Upper lobe of right lung (tissue), 1 donor: Measurements from ENCODE around the gene BRI3BP. TPM values are rescaled to one million over a fixed set of nuclear protein-coding genes. Genes with fewer than 3 reads are reported as not detected.

Source experiments
- ATAC-seq: fragments of 200-7000 bp; cut with Tn5 transposase; one replicate; pipeline ENCODE4 v1.9.1; 2020; ENCODE audit warnings: mild to moderate bottlenecking, moderate library complexity
- DNase-seq: peaks from one replicate; pipeline ENCODE4 v3.0.0-alpha.2; 2020
- H3K27ac ChIP-seq: fragments of 200-600 bp; one replicate; pipeline ENCODE4 v1.8.0; 2022
- H3K27me3 ChIP-seq: fragments of 200-600 bp; one replicate; pipeline ENCODE4 v1.8.0; 2022; ENCODE audit warnings: mild to moderate bottlenecking
- H3K36me3 ChIP-seq: fragments of 200-600 bp; one replicate; pipeline ENCODE4 v1.8.0; 2022
- H3K4me1 ChIP-seq: fragments of 200-600 bp; one replicate; pipeline ENCODE4 v1.8.0; 2022
- H3K4me3 ChIP-seq: fragments of 200-600 bp; one replicate; pipeline ENCODE4 v1.8.0; 2022; ENCODE audit warnings: mild to moderate bottlenecking
- H3K9me3 ChIP-seq: fragments of 200-600 bp; one replicate; pipeline ENCODE4 v1.8.0; 2022
- intact Hi-C: fragments of 100-400 bp; cut with DNase I; formaldehyde crosslinking; loops from one replicate; pipeline ENCODE4 v1.11.0; 2022
- long read RNA-seq: library from polyadenylated mRNA; unstranded; transcript quantifications from one replicate; pipeline ENCODE4 v2.0.0, GENCODE V29; 2021
- total RNA-seq: library from RNA; stranded (reverse); fragmentation: NEBNext Ultra II Directional; extraction: Animal tissue kit (Norgen Biotek cat#: 25700); gene quantifications from one replicate; pipeline ENCODE4 v1.2.1, GENCODE V29; 2021
- TF ChIP-seq, protein P1 (sequence below): fragments of 200-600 bp; IDR thresholded peaks from one replicate; pipeline ENCODE4 v1.8.0; 2022; ENCODE audit warnings: antibody characterized with exemption
- donor health status: DM: no; HTN: yes; CAD: no; lungs with severe emphysema.

BRI3BP gene, protein sequence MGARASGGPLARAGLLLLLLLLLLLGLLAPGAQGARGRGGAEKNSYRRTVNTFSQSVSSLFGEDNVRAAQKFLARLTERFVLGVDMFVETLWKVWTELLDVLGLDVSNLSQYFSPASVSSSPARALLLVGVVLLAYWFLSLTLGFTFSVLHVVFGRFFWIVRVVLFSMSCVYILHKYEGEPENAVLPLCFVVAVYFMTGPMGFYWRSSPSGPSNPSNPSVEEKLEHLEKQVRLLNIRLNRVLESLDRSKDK
- 8.2 TPM for total RNA-seq
- long read RNA-seq, full-length matches to known transcripts = 3 of 4 reads
- long read RNA-seq, partial matches to known transcripts = 0 of 4 reads
- long read RNA-seq, other reads (novel, unspliced or antisense) = 1 of 4 reads

DNA sequence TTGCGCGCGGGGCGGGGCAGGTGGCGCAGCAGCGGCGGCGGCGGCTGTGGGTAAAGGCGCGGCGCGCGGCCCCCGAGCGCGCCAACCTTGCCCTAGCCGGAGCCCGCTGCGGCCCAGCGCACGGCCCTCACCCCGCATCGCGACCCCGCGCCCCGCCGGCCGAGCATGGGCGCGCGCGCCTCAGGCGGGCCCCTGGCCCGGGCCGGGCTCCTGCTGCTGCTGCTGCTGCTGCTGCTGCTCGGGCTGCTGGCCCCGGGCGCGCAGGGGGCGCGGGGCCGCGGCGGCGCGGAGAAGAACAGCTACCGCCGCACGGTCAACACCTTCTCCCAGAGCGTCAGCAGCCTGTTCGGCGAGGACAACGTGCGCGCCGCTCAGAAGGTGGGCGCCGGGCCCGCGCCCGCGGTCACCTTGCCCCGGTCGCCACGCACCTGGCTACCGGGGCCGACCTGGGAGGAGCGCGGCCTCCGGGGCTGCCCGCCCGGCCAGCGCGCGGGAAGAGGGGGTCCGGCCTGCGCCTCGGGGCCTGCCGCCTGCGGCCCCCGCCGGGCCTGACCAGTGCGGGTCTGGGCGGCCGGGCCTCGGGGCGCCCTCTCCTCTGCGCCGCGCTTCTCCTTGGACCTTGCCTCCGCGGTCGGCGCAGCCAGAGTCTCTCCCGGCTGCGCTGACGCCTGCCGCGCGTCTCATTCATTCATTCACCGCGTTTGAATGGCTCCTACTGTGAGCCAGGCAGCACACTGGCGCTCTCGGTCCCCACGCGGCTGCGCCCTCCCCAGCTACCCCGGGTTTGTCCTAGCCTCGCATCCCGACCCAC lies at the start of gene BRI3BP:
BRI3BP (plus strand) TSS at position 20 of the 811 bp plus-strand sequence; CDS start at position 166, 146 bp downstream.
- H3K9me3 ChIP-seq = no peaks in the 10 kb centered on the region
- H3K4me3 ChIP-seq = peak within 1 kb of the TSS; percentile 58
- intact Hi-C loops = no loop called here
- peaks cover 9% of the 10 kb centered on the region for H3K4me1 ChIP-seq
- no peak within 1 kb of the TSS for H3K27ac ChIP-seq
- DNase-seq (peak; percentile 84), ATAC-seq (peak; percentile 81)
- H3K36me3 ChIP-seq = no peaks in the 10 kb centered on the region
- H3K27me3 ChIP-seq = no peaks in the 10 kb centered on the region
- TF ChIP-seq, protein P1, sequence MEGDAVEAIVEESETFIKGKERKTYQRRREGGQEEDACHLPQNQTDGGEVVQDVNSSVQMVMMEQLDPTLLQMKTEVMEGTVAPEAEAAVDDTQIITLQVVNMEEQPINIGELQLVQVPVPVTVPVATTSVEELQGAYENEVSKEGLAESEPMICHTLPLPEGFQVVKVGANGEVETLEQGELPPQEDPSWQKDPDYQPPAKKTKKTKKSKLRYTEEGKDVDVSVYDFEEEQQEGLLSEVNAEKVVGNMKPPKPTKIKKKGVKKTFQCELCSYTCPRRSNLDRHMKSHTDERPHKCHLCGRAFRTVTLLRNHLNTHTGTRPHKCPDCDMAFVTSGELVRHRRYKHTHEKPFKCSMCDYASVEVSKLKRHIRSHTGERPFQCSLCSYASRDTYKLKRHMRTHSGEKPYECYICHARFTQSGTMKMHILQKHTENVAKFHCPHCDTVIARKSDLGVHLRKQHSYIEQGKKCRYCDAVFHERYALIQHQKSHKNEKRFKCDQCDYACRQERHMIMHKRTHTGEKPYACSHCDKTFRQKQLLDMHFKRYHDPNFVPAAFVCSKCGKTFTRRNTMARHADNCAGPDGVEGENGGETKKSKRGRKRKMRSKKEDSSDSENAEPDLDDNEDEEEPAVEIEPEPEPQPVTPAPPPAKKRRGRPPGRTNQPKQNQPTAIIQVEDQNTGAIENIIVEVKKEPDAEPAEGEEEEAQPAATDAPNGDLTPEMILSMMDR = no peak

DNA sequence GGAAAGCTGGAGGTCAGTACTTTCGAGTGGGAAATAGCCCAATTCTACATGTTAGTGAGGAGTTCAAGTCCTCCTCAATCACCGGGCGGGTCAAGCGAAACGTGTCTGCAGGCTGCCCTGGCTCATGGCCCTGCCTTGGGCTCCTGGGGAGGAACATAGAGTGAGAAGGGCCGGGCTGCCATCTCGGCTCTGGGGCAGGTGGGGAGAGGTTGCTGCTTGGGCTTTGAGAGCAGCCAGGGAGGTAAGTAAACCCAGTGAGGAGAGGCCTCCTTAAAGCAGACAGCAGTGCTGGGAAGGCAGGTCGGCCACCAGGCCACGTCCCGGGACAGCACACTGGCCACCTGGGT lies 47.0 kb upstream of the BRI3BP start:
- TF ChIP-seq, protein P1 = no peak
- DNase-seq (no peak), ATAC-seq (no peak)
- Histone ChIP-seq H3K4me3 (no peak overlapping the region), H3K27me3 (no peaks in the 10 kb centered on the region), H3K9me3 (no peaks in the 10 kb centered on the region), H3K27ac (no peak overlapping the region), H3K4me1 (no peaks in the 10 kb centered on the region), H3K36me3 (peaks cover 45% of the 10 kb centered on the region)
- intact Hi-C loops = no loop called here

DNA sequence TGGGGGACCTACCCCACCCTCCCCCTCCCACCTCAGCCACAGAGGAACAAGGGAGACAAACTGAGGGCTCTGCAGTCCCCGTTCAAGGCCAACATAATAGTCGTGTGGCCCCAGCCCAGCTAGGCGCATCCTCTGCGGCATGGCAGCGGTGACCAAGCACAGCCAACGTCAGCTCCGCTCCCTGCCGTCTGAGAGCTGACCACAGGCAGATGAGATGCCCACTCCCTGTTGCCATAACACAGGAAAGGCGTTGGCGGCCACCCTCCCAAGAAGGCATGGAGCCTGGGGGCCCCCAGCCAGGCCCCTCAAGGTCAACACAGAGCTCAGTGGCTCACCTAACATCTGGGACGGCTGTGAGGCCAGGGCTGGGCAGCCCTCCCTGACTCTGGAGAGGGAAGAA lies 46.4 kb upstream of the BRI3BP start:
- Histone ChIP-seq H3K9me3 (no peaks in the 10 kb centered on the region), H3K4me1 (no peaks in the 10 kb centered on the region), H3K4me3 (no peak overlapping the region), H3K27ac (no peak overlapping the region), H3K36me3 (peaks cover 51% of the 10 kb centered on the region), H3K27me3 (no peaks in the 10 kb centered on the region)
- DNase-seq (no peak), ATAC-seq (no peak)
- intact Hi-C loops = no loop called here
- TF ChIP-seq, protein P1 = no peak

DNA sequence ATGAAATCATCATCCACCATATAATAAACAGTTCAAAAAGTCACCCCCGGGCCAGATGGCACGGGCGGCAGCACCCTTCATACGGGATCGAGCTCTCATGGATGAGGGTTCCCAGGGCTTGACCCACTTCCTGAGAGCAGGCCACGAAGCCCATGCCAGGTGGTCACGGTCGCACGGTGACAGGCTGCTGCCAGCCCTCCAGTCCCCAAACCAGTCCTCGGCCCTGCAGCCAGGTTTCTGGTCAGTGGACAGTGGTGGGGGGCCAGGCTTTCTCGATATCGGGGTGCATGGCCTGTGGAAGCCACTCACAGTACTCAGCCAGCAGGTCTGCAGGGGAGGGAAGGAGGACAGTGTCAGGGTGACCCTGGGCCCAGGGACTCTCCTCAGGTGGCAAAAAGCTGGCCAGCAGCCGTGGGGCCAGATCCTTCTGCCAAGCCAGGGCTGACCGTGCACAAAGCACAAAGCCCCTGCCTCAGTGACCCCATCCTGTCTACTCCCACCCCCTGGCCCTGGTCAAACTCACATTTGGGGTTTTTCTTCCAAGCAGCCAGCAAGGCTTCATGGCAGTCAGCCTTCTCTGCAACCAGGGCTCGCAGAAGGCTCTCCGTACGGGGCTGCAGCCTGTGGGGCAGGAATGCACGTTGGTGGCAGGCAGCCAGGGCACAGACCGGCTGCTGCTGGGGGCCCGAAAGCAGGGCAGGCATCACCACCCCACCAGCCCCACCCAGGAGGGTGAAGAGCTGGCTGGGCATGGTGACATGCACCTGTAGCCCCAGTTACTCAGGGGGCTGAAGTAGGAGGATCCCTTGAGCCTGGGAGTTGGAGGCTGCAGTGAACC lies 45.7 kb upstream of the BRI3BP start:
- no peaks in the 10 kb centered on the region for H3K4me1 ChIP-seq
- no peak overlapping the region for H3K27ac ChIP-seq
- no peaks in the 10 kb centered on the region for H3K27me3 ChIP-seq
- ATAC-seq = no peak
- H3K9me3 ChIP-seq = no peaks in the 10 kb centered on the region
- no peak for DNase-seq
- peaks cover 52% of the 10 kb centered on the region for H3K36me3 ChIP-seq
- intact Hi-C loops = no loop called here
- TF ChIP-seq, protein P1 = no peak
- no peak overlapping the region for H3K4me3 ChIP-seq

DNA sequence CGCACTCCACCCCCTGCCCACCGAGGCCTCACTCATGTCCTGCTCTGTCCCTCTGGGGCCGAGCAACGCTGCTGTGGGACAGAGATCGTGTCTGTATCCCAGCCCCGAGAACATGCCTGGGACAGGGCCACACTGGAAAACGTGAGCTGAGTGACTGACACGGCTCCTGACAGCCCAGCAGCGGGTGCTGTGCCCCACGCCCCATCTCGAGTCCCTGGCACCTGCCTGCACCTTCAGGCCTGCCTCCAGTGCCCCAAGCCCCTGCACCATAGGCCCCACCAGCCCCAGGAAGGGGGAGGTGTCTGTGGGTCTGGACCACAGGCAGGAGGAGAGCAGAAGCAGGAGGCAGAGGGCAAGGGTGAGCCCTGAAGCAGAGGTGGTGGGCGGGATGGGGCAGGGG lies 44.4 kb upstream of the BRI3BP start:
- H3K27me3 ChIP-seq = no peaks in the 10 kb centered on the region
- H3K9me3 ChIP-seq = no peaks in the 10 kb centered on the region
- no peaks in the 10 kb centered on the region for H3K4me1 ChIP-seq
- no peak overlapping the region for H3K27ac ChIP-seq
- intact Hi-C loops = no loop called here
- H3K36me3 ChIP-seq = peaks cover 65% of the 10 kb centered on the region
- no peak overlapping the region for H3K4me3 ChIP-seq
- TF ChIP-seq, protein P1 = no peak
- ATAC-seq = no peak
- DNase-seq = no peak
